ENCODE data around the gene THPO. TPM values are rescaled to one million over a fixed set of nuclear protein-coding genes. Genes with fewer than 3 reads are reported as not detected.

THPO gene
- total and polyA plus RNA-seq, 9 of the 15 experiments (the other 6 are each of a cell fraction or from before 2014, with no cell fraction given) = 0.11 to 1.1 (median 0.35) TPM; not detected in 1

- TF ChIP-seq HNRNPUL1 (IDR thresholded peaks at IDR 0.05; ENCODE audit: low read length) (no peak), RBM17 (IDR thresholded peaks at IDR 0.05; ENCODE audit: borderline replicate concordance, low read depth, low read length) (no peak), ZNF263 (CRISPR knock-in tag; IDR thresholded peaks at IDR 0.05; ENCODE audit: borderline replicate concordance) (peak; percentile 59), NCOR1 (IDR thresholded peaks at IDR 0.05) (no peak), TAF1 (IDR thresholded peaks at IDR 0.05; ENCODE audit: control insufficient read depth, extremely low read depth, insufficient read depth, low read length, severe bottlenecking) (peak; percentile 18), TOE1 (IDR thresholded peaks at IDR 0.05; ENCODE audit: borderline replicate concordance) (peak; percentile 49; the same call in 1 of the 2 replicates), TOE1 (CRISPR knock-in tag; IDR thresholded peaks at IDR 0.05; ENCODE audit: borderline replicate concordance, low read depth) (no peak), FIP1L1 (IDR thresholded peaks at IDR 0.05; ENCODE audit: low read depth, low read length, poor library complexity, severe bottlenecking) (peak; percentile 4), ZNF282 (CRISPR knock-in tag; IDR thresholded peaks at IDR 0.05) (no peak), TBP (optimal IDR thresholded peaks at IDR 0.05; ENCODE audit: low read depth, low read length) (peak; percentile 43), EGR1 (conservative IDR thresholded peaks at IDR 0.05) (peak; percentile 91)
- TF ChIP-seq, protein P1, sequence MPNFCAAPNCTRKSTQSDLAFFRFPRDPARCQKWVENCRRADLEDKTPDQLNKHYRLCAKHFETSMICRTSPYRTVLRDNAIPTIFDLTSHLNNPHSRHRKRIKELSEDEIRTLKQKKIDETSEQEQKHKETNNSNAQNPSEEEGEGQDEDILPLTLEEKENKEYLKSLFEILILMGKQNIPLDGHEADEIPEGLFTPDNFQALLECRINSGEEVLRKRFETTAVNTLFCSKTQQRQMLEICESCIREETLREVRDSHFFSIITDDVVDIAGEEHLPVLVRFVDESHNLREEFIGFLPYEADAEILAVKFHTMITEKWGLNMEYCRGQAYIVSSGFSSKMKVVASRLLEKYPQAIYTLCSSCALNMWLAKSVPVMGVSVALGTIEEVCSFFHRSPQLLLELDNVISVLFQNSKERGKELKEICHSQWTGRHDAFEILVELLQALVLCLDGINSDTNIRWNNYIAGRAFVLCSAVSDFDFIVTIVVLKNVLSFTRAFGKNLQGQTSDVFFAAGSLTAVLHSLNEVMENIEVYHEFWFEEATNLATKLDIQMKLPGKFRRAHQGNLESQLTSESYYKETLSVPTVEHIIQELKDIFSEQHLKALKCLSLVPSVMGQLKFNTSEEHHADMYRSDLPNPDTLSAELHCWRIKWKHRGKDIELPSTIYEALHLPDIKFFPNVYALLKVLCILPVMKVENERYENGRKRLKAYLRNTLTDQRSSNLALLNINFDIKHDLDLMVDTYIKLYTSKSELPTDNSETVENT (CRISPR knock-in tag; IDR thresholded peaks at IDR 0.05) = no peak
- TF ChIP-seq, protein P2, sequence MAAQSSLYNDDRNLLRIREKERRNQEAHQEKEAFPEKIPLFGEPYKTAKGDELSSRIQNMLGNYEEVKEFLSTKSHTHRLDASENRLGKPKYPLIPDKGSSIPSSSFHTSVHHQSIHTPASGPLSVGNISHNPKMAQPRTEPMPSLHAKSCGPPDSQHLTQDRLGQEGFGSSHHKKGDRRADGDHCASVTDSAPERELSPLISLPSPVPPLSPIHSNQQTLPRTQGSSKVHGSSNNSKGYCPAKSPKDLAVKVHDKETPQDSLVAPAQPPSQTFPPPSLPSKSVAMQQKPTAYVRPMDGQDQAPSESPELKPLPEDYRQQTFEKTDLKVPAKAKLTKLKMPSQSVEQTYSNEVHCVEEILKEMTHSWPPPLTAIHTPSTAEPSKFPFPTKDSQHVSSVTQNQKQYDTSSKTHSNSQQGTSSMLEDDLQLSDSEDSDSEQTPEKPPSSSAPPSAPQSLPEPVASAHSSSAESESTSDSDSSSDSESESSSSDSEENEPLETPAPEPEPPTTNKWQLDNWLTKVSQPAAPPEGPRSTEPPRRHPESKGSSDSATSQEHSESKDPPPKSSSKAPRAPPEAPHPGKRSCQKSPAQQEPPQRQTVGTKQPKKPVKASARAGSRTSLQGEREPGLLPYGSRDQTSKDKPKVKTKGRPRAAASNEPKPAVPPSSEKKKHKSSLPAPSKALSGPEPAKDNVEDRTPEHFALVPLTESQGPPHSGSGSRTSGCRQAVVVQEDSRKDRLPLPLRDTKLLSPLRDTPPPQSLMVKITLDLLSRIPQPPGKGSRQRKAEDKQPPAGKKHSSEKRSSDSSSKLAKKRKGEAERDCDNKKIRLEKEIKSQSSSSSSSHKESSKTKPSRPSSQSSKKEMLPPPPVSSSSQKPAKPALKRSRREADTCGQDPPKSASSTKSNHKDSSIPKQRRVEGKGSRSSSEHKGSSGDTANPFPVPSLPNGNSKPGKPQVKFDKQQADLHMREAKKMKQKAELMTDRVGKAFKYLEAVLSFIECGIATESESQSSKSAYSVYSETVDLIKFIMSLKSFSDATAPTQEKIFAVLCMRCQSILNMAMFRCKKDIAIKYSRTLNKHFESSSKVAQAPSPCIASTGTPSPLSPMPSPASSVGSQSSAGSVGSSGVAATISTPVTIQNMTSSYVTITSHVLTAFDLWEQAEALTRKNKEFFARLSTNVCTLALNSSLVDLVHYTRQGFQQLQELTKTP (IDR thresholded peaks at IDR 0.05; ENCODE audit: low read depth in 1 of 2, partially characterized antibody in 2 of 2) = peak in 1 of 2 experiments; percentile 28
Observed at GRCh38 chr3:184361932-184362667, 15.9 kb downstream of the THPO start (continued).

Measured in K562 (cell line).